Vagina (tissue), 2 donors: Measurements from ENCODE around the gene U2AF1.
"Not testable (repeated sequence)": the region's sequence is repeated elsewhere in the genome, so short reads cannot be mapped to it uniquely, and the experiment has no call there.

Experiments used
- CTCF ChIP-seq, 3 experiments: fragments of 450-650 bp in 2 of 3; fragments of 200-600 bp in 1 of 3; sonication (generic) in 1 of 3; IDR thresholded peaks; one replicate each; pipeline ENCODE4 v1.5.1; 2017 to 2019; ENCODE audit warnings: antibody characterized with exemption in 3 of 3, mild to moderate bottlenecking in 2 of 3, moderate library complexity in 2 of 3
- POLR2A ChIP-seq, 2 donors: fragments of 450-650 bp; IDR thresholded peaks; one replicate each; pipeline ENCODE4 v1.6.1; 2017; ENCODE audit warnings: antibody characterized with exemption in 2 of 2, mild to moderate bottlenecking in 2 of 2, moderate library complexity in 2 of 2
- POLR2AphosphoS5 ChIP-seq, 2 donors: sonication (generic); formaldehyde crosslinking; IDR thresholded peaks; one replicate each; pipeline ENCODE4 v1.9.0; 2017; ENCODE audit warnings: antibody characterized with exemption in 2 of 2, mild to moderate bottlenecking in 2 of 2, low read depth in 1 of 2; ENCODE audit not compliant: insufficient read depth in 1 of 2

- not testable (repeated sequence) for TF ChIP-seq CTCF (IDR thresholded peaks at IDR 0.05); POLR2A (IDR thresholded peaks at IDR 0.05); POLR2AphosphoS5 (IDR thresholded peaks at IDR 0.05; ENCODE audit: insufficient read depth in 1 of 2, low read depth in 1 of 2)
Measured at GRCh38 chr21:43066690-43067089, 40.7 kb downstream of the U2AF1 start.
